Activated CD4-positive, alpha-beta memory T cell treated with anti-CD3 and anti-CD28 coated beads, Interleukin-2, amount 10 ng/mL, durations not matched to agents 7 days and 5 days (primary cell): ENCODE data around the gene RPEL1. TPM values are rescaled to one million over a fixed set of nuclear protein-coding genes. Genes with fewer than 3 reads are reported as not detected.
"Not testable (repeated sequence)": the region's sequence is repeated elsewhere in the genome, so short reads cannot be mapped to it uniquely, and the experiment has no call there.

Source experiments
- CTCF ChIA-PET: fragments of 350-600 bp; sonication (Branson Sonifier 250); formaldehyde crosslinking; loops from one replicate; lab custom pipeline; 2021; ENCODE audit warnings: antibody characterized with exemption, inconsistent platforms; lab: Charles Lee
- POLR2A ChIA-PET: fragments of 350-600 bp; sonication (Branson Sonifier 250); formaldehyde crosslinking; loops from one replicate; lab custom pipeline; 2021; ENCODE audit warnings: antibody characterized with exemption; lab: Charles Lee
- DNase-seq: peaks from one replicate; pipeline ENCODE4 v3.0.0-alpha.2; 2020
- H3K27ac Mint-ChIP-seq: one replicate; pipeline ENCODE4 v1.8.0; 2021; ENCODE audit warnings: mild to moderate bottlenecking, mixed read lengths
- H3K27me3 Mint-ChIP-seq: one replicate; pipeline ENCODE4 v1.8.0; 2021; ENCODE audit warnings: mixed read lengths
- H3K36me3 Mint-ChIP-seq: one replicate; pipeline ENCODE4 v1.8.0; 2021; ENCODE audit warnings: low read depth, mixed read lengths
- H3K4me1 Mint-ChIP-seq: one replicate; pipeline ENCODE4 v1.8.0; 2021; ENCODE audit warnings: mixed read lengths
- H3K4me3 Mint-ChIP-seq: one replicate; pipeline ENCODE4 v1.8.0; 2021; ENCODE audit warnings: mild to moderate bottlenecking, mixed read lengths
- H3K9me3 Mint-ChIP-seq: one replicate; pipeline ENCODE4 v1.8.0; 2021; ENCODE audit warnings: mixed read lengths
- total RNA-seq, 2 experiments: library from RNA; stranded (reverse); gene quantifications; one replicate each; pipeline ENCODE4 v1.2.3, GENCODE V29; 2021

Gene RPEL1
- total RNA-seq, 2 experiments from 2014 or later = 0.13 TPM; not detected in 1

DNA sequence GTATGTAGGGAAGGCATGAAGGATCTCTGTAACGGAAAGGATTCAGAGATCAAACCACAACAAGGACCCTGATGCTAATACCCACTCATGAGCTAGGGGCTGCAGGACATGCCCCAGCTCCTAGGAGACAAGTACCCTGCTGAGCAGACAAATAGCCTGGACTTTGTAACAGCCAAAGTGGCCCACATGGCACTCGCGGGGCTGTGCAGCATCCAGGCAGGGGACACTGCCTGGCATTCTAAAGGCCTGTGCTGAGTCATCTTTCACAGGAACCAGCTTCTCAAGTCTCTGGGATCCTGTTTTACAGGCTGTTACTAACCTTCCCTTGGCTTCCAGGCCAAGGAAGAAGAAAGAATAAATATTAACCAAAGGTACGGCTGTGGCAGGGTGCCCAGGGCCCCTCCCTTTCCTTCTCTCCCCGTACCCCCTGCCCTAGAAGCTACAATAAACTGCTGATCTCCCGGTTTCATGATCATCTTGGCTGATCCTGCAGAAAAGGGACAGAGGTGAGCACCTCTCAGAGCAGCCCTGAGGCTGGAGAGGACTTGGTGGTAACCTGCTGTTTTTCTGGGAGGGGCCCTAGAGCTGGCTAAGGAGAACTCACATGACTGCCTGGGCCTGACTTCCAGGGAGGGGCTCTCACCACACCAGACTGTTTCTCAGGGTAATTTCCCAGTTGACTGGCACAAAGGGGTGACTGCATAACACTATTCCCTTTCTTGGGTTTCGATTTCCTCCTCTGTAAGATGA, 4.2 kb upstream of the RPEL1 start:
- ChIA-PET POLR2A (interaction anchor here (0.8 kb wide), 1 partner anchor 49 kb away, joined by 3 read pairs; no protein-coding TSS in a partner anchor), CTCF (interaction anchor here (0.6 to 1.8 kb wide), 6 partner anchors 13 to 324 kb away, joined by 3 to 5 read pairs (median 3); partner anchors contain the start of gene CNNM2)
- Mint-ChIP-seq H3K36me3 (no peaks in the 10 kb centered on the region), H3K27ac (no peak overlapping the region), H3K4me3 (no peak overlapping the region), H3K4me1 (peaks cover 21% of the 10 kb centered on the region), H3K9me3 (no peaks in the 10 kb centered on the region), H3K27me3 (no peaks in the 10 kb centered on the region)
- no peak for DNase-seq

DNA sequence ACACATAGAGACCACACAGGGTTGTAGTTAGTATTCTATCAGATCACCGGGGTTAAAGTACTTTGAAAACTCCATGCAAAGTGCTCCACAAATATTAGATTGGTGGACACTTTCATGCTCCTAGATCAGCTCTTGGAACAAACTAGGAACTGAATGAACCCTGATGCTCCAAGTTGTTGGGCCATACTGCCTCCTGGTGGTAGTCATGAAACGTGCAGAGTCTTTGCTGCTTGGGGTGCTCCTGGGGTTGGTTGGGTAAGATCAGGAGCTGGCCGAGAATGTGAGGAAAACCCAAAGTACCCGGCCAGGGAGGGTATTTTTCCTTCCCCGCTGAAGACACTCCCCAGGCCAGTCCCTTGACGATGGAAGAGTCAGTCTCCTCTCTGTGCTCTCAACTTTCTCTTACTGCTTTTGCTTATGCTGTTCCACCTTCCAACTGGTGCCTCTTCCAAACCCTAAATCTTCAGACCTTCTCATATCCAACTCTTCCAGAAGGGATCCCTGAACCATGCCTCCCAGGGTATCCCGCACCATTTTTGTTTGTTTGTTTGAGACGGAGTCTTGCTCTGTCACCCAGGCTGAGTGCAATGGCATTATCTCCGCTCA, 918 bp upstream of the RPEL1 start:
- peak; percentile 69 for DNase-seq
- Mint-ChIP-seq H3K27me3 (peaks cover 5% of the 10 kb centered on the region), H3K9me3 (no peaks in the 10 kb centered on the region), H3K36me3 (no peaks in the 10 kb centered on the region), H3K27ac (no peak overlapping the region), H3K4me3 (no peak overlapping the region), H3K4me1 (peaks cover 23% of the 10 kb centered on the region)
- ChIA-PET CTCF (interaction anchor here (0.6 to 3.0 kb wide), 35 partner anchors 10 to 530 kb away, joined by 3 to 36 read pairs (median 4); partner anchors contain the start of genes ARL3, CNNM2, CYP17A1 and NT5C2), POLR2A (interaction anchor here (0.6 to 1.6 kb wide), 2 partner anchors 324 to 327 kb away, joined by 3 to 6 read pairs; partner anchors contain the start of gene CNNM2)

DNA sequence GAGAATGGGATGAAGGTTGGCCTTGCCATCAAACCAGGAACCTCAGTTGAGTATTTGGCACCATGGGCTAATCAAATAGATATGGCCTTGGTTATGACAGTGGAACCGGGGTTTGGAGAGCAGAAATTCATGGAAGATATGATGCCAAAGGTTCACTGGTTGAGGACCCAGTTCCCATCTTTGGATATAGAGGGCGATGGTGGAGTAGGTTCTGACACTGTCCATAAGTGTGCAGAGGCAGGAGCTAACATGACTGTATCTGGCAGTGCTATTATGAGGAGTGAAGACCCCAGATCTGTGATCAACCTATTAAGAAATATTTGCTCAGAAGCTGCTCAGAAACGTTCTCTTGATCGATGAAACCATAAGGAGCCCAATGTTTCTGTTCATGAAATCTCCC, 637 bp downstream of the RPEL1 start:
- no peak for DNase-seq
- H3K27ac Mint-ChIP-seq = no peak overlapping the region
- peaks cover 5% of the 10 kb centered on the region for H3K27me3 Mint-ChIP-seq
- POLR2A ChIA-PET = no interaction called here
- peaks cover 17% of the 10 kb centered on the region for H3K4me1 Mint-ChIP-seq
- CTCF ChIA-PET = interaction anchor here (0.7 to 1.1 kb wide), 5 partner anchors 9 to 344 kb away, joined by 3 to 4 read pairs (median 3); partner anchors contain the start of gene CNNM2
- H3K9me3 Mint-ChIP-seq = peaks cover 2% of the 10 kb centered on the region
- no peak overlapping the region for H3K4me3 Mint-ChIP-seq
- peaks cover 2% of the 10 kb centered on the region for H3K36me3 Mint-ChIP-seq

DNA sequence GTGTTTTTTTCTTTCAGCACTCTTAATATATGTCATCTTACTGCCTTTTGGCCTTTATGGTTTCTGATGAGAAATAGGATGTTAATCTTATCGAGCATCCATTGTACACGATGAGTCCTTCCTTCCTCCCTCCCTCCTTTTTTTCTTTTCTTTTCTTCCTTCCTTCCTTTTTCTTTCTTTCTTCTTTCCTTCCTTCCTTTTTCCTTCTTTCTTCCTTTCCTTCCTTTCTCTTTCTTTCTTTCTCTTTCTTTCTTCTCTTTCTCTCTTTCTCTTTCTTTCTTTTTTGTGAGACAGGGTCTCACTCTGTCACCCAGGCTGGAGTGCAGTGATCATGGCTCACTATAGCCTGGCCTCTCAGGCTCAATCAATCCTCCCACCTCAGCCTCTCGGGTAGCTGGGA, 8.4 kb downstream of the RPEL1 start:
- Mint-ChIP-seq H3K4me1 (peaks cover 18% of the 10 kb centered on the region), H3K27ac (no peak overlapping the region), H3K36me3 (peaks cover 6% of the 10 kb centered on the region), H3K4me3 (no peak overlapping the region), H3K27me3 (peaks cover 2% of the 10 kb centered on the region), H3K9me3 (peaks cover 7% of the 10 kb centered on the region)
- ChIA-PET CTCF (interaction anchor here (0.6 to 1.3 kb wide), 3 partner anchors 10 to 222 kb away, joined by 3 to 7 read pairs (median 3); no protein-coding TSS in a partner anchor), POLR2A (no interaction called here)
- no peak for DNase-seq

DNA sequence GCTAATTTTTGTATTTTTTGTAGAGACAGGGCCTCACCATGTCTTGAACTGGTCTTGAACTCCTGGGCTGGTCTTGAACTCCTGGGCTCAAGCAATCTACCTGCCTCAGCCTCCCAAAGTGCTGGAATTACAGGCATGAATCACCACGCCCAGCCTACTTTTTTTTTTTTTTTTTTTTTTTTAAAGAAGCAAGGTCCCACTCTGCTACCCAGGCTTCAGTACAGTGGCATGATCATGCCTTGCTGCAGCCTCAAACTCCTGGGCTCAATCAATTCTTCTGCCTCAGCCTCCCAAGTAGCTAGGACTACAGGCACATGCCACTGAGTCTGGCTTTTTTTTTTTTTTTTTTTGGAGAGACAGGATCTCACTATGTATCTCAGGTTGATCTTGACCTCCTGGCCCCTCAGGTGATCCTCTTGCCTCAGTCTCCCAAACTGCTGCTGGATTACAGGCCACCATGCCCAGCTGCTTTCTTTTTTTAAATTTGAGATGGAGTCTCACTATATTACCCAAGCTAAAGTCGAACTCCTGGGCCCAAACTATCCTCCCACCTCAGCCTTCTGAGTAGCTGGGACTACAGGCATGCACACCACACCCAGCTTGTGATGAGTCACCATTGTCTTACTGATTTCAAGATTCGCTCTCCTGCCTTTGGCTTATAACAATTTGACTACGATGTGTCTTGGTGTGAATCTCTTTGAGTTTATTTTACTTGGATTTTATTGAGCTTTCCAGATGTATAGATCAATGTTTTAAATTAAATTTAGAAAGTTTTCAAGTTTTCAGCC, 9.0 kb downstream of the RPEL1 start:
- H3K4me3 Mint-ChIP-seq = no peak overlapping the region
- ChIA-PET POLR2A (interaction anchor here (1.0 kb wide), 2 partner anchors 26 to 62 kb away, joined by 3 to 5 read pairs; partner anchors contain the start of gene NT5C2), CTCF (interaction anchor here (0.6 to 1.6 kb wide), 8 partner anchors 8 to 541 kb away, joined by 3 to 7 read pairs (median 4); partner anchors contain the start of genes ARL3 and CNNM2)
- peaks cover under 1% of the 10 kb centered on the region for H3K27me3 Mint-ChIP-seq
- H3K4me1 Mint-ChIP-seq = peaks cover 17% of the 10 kb centered on the region
- H3K27ac Mint-ChIP-seq = no peak overlapping the region
- peak; percentile 27 for DNase-seq
- peaks cover 6% of the 10 kb centered on the region for H3K36me3 Mint-ChIP-seq
- H3K9me3 Mint-ChIP-seq = peaks cover 11% of the 10 kb centered on the region

GRCh38 chr10:103256613-103257012, 10.9 kb downstream of the RPEL1 start:
- H3K4me1 Mint-ChIP-seq = peaks cover 11% of the 10 kb centered on the region
- DNase-seq = no peak
- no peak overlapping the region for H3K4me3 Mint-ChIP-seq
- ChIA-PET POLR2A (no interaction called here), CTCF (interaction anchor here (0.6 kb wide), 1 partner anchor 254 kb away, joined by 5 read pairs; no protein-coding TSS in a partner anchor)
- H3K27me3 Mint-ChIP-seq = no peaks in the 10 kb centered on the region
- peaks cover 15% of the 10 kb centered on the region for H3K9me3 Mint-ChIP-seq
- H3K36me3 Mint-ChIP-seq = peaks cover 3% of the 10 kb centered on the region
- no peak overlapping the region for H3K27ac Mint-ChIP-seq

GRCh38 chr10:103257812-103258211, 12.1 kb downstream of the RPEL1 start:
- no peak for DNase-seq
- H3K27me3 Mint-ChIP-seq = no peaks in the 10 kb centered on the region
- peaks cover 11% of the 10 kb centered on the region for H3K4me1 Mint-ChIP-seq
- no peak overlapping the region for H3K27ac Mint-ChIP-seq
- peaks cover 3% of the 10 kb centered on the region for H3K36me3 Mint-ChIP-seq
- POLR2A ChIA-PET = no interaction called here
- no peak overlapping the region for H3K4me3 Mint-ChIP-seq
- CTCF ChIA-PET = no interaction called here
- peaks cover 20% of the 10 kb centered on the region for H3K9me3 Mint-ChIP-seq

GRCh38 chr10:103258928-103259327, 13.2 kb downstream of the RPEL1 start:
- DNase-seq, H3K4me3 Mint-ChIP-seq, H3K36me3 Mint-ChIP-seq, H3K27me3 Mint-ChIP-seq, CTCF ChIA-PET, H3K27ac Mint-ChIP-seq, POLR2A ChIA-PET: not testable (repeated sequence)
- Mint-ChIP-seq H3K9me3 (peaks cover 20% of the 10 kb centered on the region), H3K4me1 (peaks cover 16% of the 10 kb centered on the region)

GRCh38 chr10:103259989-103260388, 14.3 kb downstream of the RPEL1 start:
- H3K36me3 Mint-ChIP-seq = peaks cover 3% of the 10 kb centered on the region

DNA sequence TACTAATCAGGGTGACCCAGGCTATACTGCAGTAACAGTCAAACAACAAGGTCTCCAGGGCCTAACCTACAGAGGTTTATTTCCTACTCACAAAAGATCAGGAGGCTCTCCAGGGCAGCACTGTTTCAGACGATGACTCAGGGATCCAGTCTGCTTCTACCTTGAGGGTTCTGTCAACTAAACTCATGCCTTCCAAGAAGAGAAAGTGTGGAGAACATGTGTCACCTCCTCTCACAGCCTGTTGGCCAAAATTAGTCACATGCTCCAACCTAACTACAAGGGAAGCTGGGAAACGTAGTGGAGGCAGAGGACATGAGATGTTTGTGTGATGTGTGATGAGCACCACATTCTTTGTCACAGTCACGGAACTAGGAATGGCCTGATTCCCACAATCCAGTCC, 16.5 kb downstream of the RPEL1 start:
- Mint-ChIP-seq H3K27me3 (peaks cover 16% of the 10 kb centered on the region), H3K36me3 (peaks cover 3% of the 10 kb centered on the region), H3K27ac (no peak overlapping the region), H3K4me3 (no peak overlapping the region), H3K9me3 (peaks cover 20% of the 10 kb centered on the region), H3K4me1 (peaks cover 5% of the 10 kb centered on the region)
- DNase-seq = no peak
- CTCF ChIA-PET = no interaction called here
- POLR2A ChIA-PET = no interaction called here

More at GRCh38 chr10:103259989-103260388, 14.3 kb downstream of the RPEL1 start:
- H3K27ac Mint-ChIP-seq = no peak overlapping the region
- no peak for DNase-seq
- H3K27me3 Mint-ChIP-seq = peaks cover 8% of the 10 kb centered on the region
- H3K4me3 Mint-ChIP-seq = no peak overlapping the region
- CTCF ChIA-PET = interaction anchor here (0.5 kb wide), 1 partner anchor 111 kb away, joined by 3 read pairs; no protein-coding TSS in a partner anchor
- peaks cover 20% of the 10 kb centered on the region for H3K9me3 Mint-ChIP-seq
- POLR2A ChIA-PET = no interaction called here
- peaks cover 13% of the 10 kb centered on the region for H3K4me1 Mint-ChIP-seq

- DNase-seq = peak; percentile 59
- Mint-ChIP-seq H3K27me3 (peaks cover 27% of the 10 kb centered on the region), H3K4me1 (peaks cover 5% of the 10 kb centered on the region), H3K36me3 (no peaks in the 10 kb centered on the region), H3K4me3 (no peak overlapping the region), H3K27ac (no peak overlapping the region), H3K9me3 (peaks cover 8% of the 10 kb centered on the region)
- ChIA-PET CTCF (no interaction called here), POLR2A (interaction anchor here (1.5 kb wide), 1 partner anchor 13 kb away, joined by 4 read pairs; no protein-coding TSS in a partner anchor)
These were observed 20.1 kb downstream of the RPEL1 start for GRCh38 chr10:103265717-103266329.

- ChIA-PET POLR2A (no interaction called here), CTCF (no interaction called here)
- no peak overlapping the region for H3K27ac Mint-ChIP-seq
- H3K4me1 Mint-ChIP-seq = peaks cover 7% of the 10 kb centered on the region
- DNase-seq = no peak
- no peaks in the 10 kb centered on the region for H3K36me3 Mint-ChIP-seq
- H3K4me3 Mint-ChIP-seq = no peak overlapping the region
- peaks cover 38% of the 10 kb centered on the region for H3K27me3 Mint-ChIP-seq
- no peaks in the 10 kb centered on the region for H3K9me3 Mint-ChIP-seq
These were observed 27.4 kb downstream of the RPEL1 start for GRCh38 chr10:103273041-103273441.
